ENCODE results near the gene CSAG3.
"Not testable (repeated sequence)": the region's sequence is repeated elsewhere in the genome, so short reads cannot be mapped to it uniquely, and the experiment has no call there.

CSAG3 gene

DNA sequence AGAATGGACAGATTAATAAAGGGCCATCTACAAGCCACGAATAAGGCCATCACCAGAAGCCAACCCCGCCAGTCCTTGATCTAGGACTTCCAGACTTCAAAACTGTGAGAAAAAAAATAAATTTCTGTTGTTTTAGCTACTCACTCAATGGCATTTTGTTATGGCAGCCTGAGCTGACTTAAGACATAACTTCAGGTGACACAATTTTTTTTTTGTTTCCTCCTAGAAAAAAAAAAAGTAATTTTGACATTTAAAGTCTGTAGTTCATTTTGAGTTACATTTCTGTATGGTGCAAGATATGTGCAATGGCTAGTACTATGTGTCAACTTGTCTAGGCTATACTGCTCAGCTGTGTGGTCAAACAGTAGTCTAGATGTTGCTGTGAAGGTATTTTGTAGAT is at the start of gene CSAG3:
Gene CSAG3, plus strand, starts transcription at position 301 of the 400 bp plus-strand sequence.
- not testable (repeated sequence) for H3K9me3 Mint-ChIP-seq; H3K36me3 Mint-ChIP-seq (ENCODE audit: low read depth); DNase-seq; H3K27me3 Mint-ChIP-seq; H3K27ac Mint-ChIP-seq; H3K4me3 Mint-ChIP-seq; ATAC-seq; H3K4me1 Mint-ChIP-seq

DNA sequence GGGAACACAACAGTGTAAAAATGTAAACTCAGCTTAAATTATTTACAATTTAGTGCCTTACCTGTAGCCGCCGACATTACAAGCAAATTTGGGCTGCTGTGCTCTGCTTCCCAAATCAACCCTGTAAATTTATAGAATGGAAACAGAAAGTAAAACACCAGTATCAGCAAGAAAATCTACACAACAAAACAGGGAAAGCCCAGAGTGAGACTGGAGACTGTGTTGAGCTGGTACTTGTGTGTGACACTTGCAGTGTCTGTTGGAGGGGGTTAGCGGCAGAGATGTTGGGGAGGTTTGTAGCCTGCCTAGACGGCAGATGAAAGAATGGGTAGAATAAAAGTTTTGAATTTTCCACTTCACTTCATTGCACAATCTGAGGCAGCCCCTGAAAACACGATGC is 45.8 kb upstream of the CSAG3 start:
- DNase-seq; H3K4me3 Mint-ChIP-seq; H3K4me1 Mint-ChIP-seq; H3K27me3 Mint-ChIP-seq; H3K36me3 Mint-ChIP-seq (ENCODE audit: low read depth); H3K9me3 Mint-ChIP-seq; H3K27ac Mint-ChIP-seq; ATAC-seq: not testable (repeated sequence)

DNA sequence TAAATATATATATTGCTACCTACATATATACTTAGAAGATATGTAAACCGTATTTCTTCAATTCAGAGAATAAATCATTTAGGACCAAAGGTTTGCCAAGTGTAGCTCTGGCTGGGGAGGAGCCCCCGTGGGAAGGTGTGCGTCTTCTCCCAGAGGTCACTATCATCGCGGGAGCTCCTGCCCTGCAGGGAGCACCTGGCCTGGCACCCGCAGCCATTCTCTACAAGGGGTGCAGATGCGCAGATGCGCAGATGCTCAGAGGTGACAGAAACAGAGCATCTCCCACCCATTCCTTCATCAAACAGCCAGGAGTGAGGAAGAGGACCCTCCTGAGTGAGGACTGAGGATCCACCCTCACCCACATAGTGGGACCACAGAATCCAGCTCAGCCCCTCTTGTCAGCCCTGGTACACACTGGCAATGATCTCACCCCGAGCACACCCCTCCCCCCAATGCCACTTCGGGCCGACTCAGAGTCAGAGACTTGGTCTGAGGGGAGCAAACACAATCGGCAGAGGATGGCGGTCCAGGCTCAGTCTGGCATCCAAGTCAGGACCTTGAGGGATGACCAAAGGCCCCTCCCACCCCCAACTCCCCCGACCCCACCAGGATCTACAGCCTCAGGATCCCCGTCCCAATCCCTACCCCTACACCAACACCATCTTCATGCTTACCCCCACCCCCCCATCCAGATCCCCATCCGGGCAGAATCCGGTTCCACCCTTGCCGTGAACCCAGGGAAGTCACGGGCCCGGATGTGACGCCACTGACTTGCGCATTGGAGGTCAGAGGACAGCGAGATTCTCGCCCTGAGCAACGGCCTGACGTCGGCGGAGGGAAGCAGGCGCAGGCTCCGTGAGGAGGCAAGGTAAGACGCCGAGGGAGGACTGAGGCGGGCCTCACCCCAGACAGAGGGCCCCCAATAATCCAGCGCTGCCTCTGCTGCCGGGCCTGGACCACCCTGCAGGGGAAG is 44.9 kb upstream of the CSAG3 start, which contains the start of gene MAGEA2B:
Gene MAGEA2B, plus strand, starts transcription at position 814 of the 973 bp plus-strand sequence. CDS start 2,479 bp downstream, outside the sequence.
- ATAC-seq; H3K4me3 Mint-ChIP-seq; H3K27me3 Mint-ChIP-seq; H3K9me3 Mint-ChIP-seq; H3K4me1 Mint-ChIP-seq; H3K36me3 Mint-ChIP-seq (ENCODE audit: low read depth); H3K27ac Mint-ChIP-seq; DNase-seq: not testable (repeated sequence)

DNA sequence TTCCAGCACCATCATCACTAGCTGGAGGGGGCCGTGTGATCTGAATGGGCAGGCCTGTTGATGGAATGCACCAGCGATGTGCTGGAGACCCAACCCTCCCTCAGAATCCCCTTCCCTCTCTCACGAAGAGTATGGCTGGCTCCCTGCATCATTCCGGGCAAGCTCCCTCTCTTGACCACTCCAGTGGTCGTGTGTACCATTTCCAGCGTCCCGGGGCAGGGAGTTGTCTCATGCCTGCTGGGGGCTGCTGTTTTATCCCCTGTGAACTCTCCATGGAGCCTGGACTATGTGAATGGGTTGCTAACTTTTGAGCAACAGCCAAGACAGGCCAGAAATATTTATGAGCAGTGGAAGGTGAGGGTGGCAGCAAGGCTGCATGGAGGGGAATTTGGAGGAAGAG is 33.6 kb upstream of the CSAG3 start:
- H3K9me3 Mint-ChIP-seq, result no peaks in the 10 kb centered on the region
- H3K4me3 Mint-ChIP-seq, result no peak overlapping the region
- peaks cover 3% of the 10 kb centered on the region for H3K27me3 Mint-ChIP-seq
- ATAC-seq (no peak), DNase-seq (no peak)
- no peaks in the 10 kb centered on the region for H3K36me3 Mint-ChIP-seq (ENCODE audit: low read depth)
- H3K27ac Mint-ChIP-seq, result no peak overlapping the region
- H3K4me1 Mint-ChIP-seq, result no peaks in the 10 kb centered on the region

DNA sequence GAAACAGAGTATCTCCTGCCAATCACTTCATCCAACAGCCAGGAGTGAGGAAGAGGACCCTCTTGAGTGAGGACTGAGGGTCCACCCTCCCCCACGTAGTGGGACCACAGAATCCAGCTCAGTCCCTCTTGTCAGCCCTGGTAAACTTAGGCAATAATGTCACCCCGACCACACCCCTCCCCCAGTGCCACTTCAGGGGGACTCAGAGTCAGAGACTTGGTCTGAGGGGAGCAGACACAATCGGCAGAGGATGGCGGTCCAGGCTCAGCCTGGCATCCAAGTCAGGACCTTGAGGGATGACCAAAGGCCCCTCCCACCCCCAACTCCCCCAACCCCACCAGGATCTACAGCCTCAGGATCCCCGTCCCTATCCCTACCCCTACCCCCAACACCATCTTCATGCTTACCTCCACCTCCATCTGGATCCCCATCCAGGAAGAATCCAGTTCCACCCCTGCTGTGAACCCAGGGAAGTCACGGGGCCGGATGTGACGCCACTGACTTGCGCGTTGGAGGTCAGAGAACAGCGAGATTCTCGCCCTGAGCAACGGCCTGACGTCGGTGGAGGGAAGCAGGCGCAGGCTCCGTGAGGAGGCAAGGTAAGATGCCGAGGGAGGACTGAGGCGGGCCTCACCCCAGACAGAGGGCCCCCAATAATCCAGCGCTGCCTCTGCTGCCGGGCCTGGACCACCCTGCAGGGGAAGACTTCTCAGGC is 25.6 kb upstream of the CSAG3 start, which contains the start of the genes CSAG1 and MAGEA12:
Gene CSAG1, minus strand, starts transcription at position 461 of the 715 bp plus-strand sequence. CDS start 1,261 bp downstream, outside the sequence.
Gene MAGEA12, plus strand, starts transcription at position 497 of the 715 bp plus-strand sequence. CDS start 2,405 bp downstream, outside the sequence.
- ATAC-seq, result no peak
- no peaks in the 10 kb centered on the region for H3K4me1 Mint-ChIP-seq
- peaks cover 3% of the 10 kb centered on the region for H3K27me3 Mint-ChIP-seq
- DNase-seq, result no peak
- H3K27ac Mint-ChIP-seq, result no peak within 1 kb of the TSS
- H3K36me3 Mint-ChIP-seq (ENCODE audit: low read depth), result no peaks in the 10 kb centered on the region
- no peak within 1 kb of the TSS for H3K4me3 Mint-ChIP-seq
- no peaks in the 10 kb centered on the region for H3K9me3 Mint-ChIP-seq

DNA sequence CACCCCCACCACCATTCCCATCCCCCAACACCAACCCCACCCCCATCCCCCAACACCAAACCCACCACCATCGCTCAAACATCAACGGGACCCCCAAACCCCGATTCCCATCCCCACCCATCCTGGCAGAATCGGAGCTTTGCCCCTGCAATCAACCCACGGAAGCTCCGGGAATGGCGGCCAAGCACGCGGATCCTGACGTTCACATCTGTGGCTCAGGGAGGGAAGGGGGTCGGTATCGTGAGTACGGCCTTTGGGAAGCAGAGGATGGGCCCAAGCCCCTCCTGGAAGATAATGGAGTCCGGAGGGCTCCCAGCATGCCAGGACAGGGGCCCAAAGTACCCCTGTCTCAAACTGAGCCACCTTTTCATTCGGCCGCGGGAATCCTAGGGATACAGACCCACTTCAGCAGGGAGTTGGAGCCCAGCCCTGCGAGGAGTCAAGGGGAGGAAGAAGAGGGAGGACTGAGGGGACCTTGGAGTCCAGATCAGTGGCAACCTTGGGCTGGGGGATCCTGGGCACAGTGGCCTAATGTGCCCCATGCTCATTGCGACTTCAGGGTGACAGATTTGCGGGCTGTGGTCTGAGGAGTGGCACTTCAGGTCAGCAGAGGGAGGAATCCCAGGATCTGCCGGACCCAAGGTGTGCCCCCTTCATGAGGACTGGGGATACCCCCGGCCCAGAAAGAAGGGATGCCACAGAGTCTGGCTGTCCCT is 24.7 kb upstream of the CSAG3 start:
- ATAC-seq; DNase-seq; H3K4me1 Mint-ChIP-seq; H3K36me3 Mint-ChIP-seq (ENCODE audit: low read depth); H3K27me3 Mint-ChIP-seq; H3K4me3 Mint-ChIP-seq; H3K27ac Mint-ChIP-seq; H3K9me3 Mint-ChIP-seq: not testable (repeated sequence)

DNA sequence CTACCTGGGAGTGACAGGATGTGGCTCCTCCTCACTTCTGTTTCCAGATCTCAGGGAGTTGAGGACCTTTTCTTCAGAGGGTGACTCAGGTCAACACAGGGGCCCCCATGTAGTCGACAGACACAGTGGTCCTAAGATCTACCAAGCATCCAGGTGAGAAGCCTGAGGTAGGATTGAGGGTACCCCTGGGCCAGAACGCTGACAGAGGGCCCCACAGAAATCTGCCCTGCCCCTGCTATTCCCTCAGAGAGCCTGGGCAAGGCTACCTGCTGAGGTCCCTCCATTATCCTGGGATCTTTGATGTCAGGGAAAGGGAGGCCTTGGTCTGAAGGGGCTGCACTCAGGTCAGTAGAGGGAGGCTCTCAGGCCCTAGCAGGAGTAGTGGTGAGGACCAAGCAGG is 23.9 kb upstream of the CSAG3 start:
- DNase-seq, result no peak
- Mint-ChIP-seq H3K27ac (no peak overlapping the region), H3K27me3 (no peaks in the 10 kb centered on the region), H3K9me3 (no peaks in the 10 kb centered on the region), H3K4me1 (no peaks in the 10 kb centered on the region), H3K36me3 (ENCODE audit: low read depth) (no peaks in the 10 kb centered on the region), H3K4me3 (no peak overlapping the region)
- ATAC-seq, result no peak

DNA sequence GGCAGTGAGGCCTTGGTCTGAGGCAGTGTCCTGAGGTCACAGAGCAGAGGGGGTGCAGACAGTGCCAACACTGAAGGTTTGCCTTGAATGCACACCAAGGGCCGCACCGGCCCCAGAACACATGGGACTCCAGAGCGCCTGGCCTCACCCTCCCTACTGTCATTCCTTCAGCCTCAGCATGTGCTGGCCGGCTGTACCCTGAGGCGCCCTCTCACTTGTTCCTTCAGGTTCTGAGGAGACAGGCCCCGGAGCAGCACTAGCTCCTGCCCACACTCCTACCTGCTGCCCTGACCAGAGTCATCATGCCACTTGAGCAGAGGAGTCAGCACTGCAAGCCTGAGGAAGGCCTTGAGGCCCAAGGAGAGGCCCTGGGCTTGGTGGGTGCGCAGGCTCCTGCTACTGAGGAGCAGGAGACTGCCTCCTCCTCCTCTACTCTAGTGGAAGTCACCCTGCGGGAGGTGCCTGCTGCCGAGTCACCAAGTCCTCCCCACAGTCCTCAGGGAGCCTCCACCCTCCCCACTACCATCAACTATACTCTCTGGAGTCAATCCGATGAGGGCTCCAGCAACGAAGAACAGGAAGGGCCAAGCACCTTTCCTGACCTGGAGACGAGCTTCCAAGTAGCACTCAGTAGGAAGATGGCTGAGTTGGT is 23.0 kb upstream of the CSAG3 start:
- no peak overlapping the region for H3K4me3 Mint-ChIP-seq
- no peak overlapping the region for H3K27ac Mint-ChIP-seq
- H3K9me3 Mint-ChIP-seq, result no peaks in the 10 kb centered on the region
- ATAC-seq (no peak), DNase-seq (no peak)
- no peaks in the 10 kb centered on the region for H3K36me3 Mint-ChIP-seq (ENCODE audit: low read depth)
- no peaks in the 10 kb centered on the region for H3K4me1 Mint-ChIP-seq
- no peaks in the 10 kb centered on the region for H3K27me3 Mint-ChIP-seq

DNA sequence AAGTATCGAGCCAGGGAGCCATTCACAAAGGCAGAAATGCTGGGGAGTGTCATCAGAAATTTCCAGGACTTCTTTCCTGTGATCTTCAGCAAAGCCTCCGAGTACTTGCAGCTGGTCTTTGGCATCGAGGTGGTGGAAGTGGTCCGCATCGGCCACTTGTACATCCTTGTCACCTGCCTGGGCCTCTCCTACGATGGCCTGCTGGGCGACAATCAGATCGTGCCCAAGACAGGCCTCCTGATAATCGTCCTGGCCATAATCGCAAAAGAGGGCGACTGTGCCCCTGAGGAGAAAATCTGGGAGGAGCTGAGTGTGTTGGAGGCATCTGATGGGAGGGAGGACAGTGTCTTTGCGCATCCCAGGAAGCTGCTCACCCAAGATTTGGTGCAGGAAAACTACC is 22.5 kb upstream of the CSAG3 start:
- not testable (repeated sequence) for DNase-seq; H3K4me1 Mint-ChIP-seq; H3K27me3 Mint-ChIP-seq; H3K4me3 Mint-ChIP-seq; H3K27ac Mint-ChIP-seq; H3K9me3 Mint-ChIP-seq; H3K36me3 Mint-ChIP-seq (ENCODE audit: low read depth); ATAC-seq

DNA sequence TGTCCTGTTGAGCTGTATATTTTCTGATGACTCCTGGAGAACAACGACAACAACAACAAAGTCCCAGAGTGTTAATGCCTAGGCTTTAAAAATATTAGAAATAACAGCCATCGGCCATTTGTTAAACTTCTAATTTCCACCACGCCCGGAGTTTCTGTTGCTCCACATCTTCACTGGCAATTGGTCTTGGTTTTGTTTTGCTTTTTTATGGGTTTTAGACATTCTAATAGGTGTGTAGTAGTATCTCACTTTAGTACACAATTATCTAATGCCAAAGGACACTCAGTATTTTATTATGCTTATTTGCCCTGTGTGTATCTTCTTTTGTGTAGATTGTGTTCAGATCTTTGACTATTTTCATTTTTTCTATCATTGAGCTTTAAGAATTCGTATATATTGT is 20.5 kb upstream of the CSAG3 start:
- ATAC-seq (no peak), DNase-seq (no peak)
- no peaks in the 10 kb centered on the region for H3K27me3 Mint-ChIP-seq
- H3K9me3 Mint-ChIP-seq, result no peaks in the 10 kb centered on the region
- H3K36me3 Mint-ChIP-seq (ENCODE audit: low read depth), result no peaks in the 10 kb centered on the region
- no peak overlapping the region for H3K4me3 Mint-ChIP-seq
- no peak overlapping the region for H3K27ac Mint-ChIP-seq
- H3K4me1 Mint-ChIP-seq, result no peaks in the 10 kb centered on the region

DNA sequence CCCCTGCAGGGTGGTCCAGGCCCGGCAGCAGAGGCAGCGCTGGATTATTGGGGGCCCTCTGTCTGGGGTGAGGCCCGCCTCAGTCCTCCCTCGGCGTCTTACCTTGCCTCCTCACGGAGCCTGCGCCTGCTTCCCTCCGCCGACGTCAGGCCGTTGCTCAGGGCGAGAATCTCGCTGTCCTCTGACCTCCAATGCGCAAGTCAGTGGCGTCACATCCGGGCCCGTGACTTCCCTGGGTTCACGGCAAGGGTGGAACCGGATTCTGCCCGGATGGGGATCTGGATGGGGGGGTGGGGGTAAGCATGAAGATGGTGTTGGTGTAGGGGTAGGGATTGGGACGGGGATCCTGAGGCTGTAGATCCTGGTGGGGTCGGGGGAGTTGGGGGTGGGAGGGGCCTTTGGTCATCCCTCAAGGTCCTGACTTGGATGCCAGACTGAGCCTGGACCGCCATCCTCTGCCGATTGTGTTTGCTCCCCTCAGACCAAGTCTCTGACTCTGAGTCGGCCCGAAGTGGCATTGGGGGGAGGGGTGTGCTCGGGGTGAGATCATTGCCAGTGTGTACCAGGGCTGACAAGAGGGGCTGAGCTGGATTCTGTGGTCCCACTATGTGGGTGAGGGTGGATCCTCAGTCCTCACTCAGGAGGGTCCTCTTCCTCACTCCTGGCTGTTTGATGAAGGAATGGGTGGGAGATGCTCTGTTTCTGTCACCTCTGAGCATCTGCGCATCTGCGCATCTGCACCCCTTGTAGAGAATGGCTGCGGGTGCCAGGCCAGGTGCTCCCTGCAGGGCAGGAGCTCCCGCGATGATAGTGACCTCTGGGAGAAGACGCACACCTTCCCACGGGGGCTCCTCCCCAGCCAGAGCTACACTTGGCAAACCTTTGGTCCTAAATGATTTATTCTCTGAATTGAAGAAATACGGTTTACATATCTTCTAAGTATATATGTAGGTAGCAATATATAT is 5.0 kb upstream of the CSAG3 start, which contains the start of gene MAGEA2:
Gene MAGEA2, minus strand, starts transcription at position 157 of the 965 bp plus-strand sequence. CDS start 2,479 bp downstream, outside the sequence.
- H3K9me3 Mint-ChIP-seq; H3K27ac Mint-ChIP-seq; ATAC-seq; DNase-seq; H3K27me3 Mint-ChIP-seq; H3K36me3 Mint-ChIP-seq (ENCODE audit: low read depth); H3K4me3 Mint-ChIP-seq; H3K4me1 Mint-ChIP-seq: not testable (repeated sequence)

DNA sequence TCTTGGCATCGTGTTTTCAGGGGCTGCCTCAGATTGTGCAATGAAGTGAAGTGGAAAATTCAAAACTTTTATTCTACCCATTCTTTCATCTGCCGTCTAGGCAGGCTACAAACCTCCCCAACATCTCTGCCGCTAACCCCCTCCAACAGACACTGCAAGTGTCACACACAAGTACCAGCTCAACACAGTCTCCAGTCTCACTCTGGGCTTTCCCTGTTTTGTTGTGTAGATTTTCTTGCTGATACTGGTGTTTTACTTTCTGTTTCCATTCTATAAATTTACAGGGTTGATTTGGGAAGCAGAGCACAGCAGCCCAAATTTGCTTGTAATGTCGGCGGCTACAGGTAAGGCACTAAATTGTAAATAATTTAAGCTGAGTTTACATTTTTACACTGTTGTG is 4.1 kb upstream of the CSAG3 start:
- H3K4me3 Mint-ChIP-seq; H3K4me1 Mint-ChIP-seq; DNase-seq; H3K27me3 Mint-ChIP-seq; H3K9me3 Mint-ChIP-seq; ATAC-seq; H3K27ac Mint-ChIP-seq; H3K36me3 Mint-ChIP-seq (ENCODE audit: low read depth): not testable (repeated sequence)

DNA sequence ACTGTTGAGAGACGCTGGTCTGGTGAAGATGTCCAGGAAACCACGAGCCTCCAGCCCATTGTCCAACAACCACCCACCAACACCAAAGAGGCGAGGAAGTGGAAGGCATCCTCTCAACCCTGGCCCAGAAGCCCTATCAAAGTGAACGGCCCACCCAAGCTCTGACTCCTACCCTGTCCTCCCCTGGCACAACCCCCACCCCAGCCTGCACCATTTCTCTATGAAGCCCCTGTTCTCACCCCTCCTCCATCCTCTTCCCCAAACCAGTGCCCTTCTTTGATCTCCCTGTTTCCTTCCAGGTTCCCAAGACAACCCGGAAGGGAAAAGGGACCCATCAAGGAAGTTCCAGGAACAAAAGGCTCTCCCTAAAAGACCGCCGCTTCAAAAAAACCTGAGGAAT is 526 bp downstream of the CSAG3 start:
- not testable (repeated sequence) for H3K36me3 Mint-ChIP-seq (ENCODE audit: low read depth); H3K4me1 Mint-ChIP-seq; H3K9me3 Mint-ChIP-seq; H3K4me3 Mint-ChIP-seq; H3K27me3 Mint-ChIP-seq; ATAC-seq; H3K27ac Mint-ChIP-seq; DNase-seq

All from activated naive CD8-positive, alpha-beta T cell treated with anti-CD3 and anti-CD28 coated beads, Interleukin-2, amount 50 U/mL, for 24 hours (primary cell).